Kidney capillary endothelial cell (primary cell): ENCODE results near the gene ATXN10.
"Not testable (repeated sequence)": the region's sequence is repeated elsewhere in the genome, so short reads cannot be mapped to it uniquely, and the experiment has no call there.

Source experiments
- DNase-seq: peaks from one replicate; pipeline ENCODE4 v3.0.0-alpha.2; 2018; ENCODE audit warnings: low spot score

ATXN10 gene, protein sequence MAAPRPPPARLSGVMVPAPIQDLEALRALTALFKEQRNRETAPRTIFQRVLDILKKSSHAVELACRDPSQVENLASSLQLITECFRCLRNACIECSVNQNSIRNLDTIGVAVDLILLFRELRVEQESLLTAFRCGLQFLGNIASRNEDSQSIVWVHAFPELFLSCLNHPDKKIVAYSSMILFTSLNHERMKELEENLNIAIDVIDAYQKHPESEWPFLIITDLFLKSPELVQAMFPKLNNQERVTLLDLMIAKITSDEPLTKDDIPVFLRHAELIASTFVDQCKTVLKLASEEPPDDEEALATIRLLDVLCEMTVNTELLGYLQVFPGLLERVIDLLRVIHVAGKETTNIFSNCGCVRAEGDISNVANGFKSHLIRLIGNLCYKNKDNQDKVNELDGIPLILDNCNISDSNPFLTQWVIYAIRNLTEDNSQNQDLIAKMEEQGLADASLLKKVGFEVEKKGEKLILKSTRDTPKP

DNA sequence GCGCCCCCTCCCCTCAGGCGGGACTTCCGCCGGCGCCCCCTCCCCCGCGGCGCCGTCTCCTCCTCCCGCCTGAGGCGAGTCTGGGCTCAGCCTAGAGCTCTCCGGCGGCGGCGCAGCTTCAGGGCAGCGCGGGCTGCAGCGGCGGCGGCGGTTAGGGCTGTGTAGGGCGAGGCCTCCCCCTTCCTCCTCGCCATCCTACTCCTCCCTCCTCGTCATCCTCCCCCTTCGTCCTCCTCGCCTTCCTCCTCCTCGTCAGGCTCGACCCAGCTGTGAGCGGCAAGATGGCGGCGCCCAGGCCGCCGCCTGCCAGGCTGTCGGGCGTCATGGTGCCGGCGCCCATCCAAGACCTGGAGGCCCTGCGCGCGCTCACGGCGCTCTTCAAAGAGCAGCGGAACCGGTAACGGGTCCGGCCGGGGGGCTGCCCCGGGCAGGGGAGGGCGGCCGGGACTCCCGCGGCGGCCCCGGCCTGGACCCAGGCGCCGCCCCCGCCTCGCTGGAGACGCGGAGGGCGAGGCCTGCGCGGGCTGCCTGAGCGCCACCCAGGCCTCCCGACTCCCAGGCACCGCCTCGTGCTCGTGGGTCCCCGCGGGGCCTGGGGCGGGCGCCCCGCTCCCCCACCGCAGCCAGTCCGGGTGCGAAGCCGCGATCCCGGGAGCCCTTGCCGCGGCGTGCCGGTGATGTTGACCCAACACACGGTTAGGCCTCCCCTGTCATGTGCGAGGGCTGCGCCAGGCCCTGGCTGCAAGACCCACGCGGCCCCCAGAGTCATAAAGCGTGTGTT is at the start of gene ATXN10:
TSS of gene ATXN10 (plus strand) at position 52 of the 781 bp plus-strand sequence. CDS start at position 282, 230 bp downstream.
- DNase-seq: peak; percentile 61

DNA sequence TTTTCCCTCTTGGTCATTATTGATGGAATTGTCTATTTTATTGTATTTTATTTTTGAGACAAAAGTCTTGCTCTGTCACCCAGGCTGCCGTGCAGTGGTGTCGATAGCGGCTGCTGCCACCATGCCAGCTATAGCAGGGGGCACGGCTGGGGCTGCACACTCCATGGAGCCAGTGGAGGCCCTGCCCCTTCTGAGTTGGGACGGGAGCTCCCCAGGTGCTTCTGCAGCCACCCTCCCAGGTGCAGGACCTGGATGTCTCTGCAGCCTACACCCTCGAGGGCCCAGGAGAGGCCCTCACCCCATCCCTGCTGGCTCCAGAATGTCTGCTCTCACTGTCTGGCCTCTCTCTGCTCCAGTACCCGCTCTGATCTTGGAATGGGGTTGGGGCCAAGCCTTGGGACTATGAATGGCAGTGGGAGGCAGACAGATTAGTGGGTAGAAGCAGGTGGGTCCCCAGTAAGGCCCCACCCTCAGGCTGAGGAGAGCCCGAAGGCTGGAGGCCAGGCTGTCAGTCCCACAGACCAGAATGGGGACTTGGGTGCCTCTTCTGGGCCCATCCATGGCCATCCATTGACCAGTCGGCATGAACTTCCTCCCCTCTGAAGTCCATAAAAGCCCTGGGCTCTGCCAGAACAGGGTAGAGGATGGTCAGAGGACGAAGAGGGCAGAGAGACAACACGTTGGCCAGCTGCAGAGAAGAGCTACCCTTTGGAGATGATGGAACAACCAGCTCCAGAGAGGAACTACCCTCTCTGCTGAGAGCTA is 49.6 kb upstream of the ATXN10 start:
- DNase-seq: no peak

DNA sequence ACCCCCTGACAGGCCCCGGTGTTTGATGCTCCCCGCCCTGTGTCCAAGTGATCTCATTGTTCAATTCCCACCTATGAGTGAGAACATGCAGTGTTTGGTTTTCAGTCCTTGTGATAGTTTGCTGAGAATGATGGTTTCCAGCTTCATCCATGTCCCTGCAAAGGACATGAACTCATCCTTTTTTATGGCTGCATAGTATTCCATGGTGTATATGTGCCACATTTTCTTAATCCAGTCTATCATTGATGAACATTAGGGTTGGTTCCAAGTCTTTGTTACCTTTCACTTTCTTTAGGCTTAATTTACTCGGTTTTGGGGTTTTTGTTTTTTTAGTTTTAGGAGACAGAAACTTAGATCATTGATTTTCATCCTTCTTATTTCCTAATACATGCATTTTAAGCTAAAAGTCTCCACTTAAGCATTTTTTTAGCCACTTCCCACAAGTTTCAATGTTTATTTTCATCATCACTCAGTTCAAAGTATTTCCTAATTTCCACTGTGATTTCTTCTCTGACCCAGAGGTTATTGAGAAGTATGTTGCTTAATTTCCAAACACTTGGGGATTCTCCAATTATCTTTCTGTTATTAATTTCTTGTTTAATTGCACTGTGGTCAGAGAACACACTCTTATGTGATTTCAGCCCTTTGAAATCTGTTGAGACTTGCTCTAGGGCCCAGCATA is 48.0 kb upstream of the ATXN10 start:
- not testable (repeated sequence) for DNase-seq

DNA sequence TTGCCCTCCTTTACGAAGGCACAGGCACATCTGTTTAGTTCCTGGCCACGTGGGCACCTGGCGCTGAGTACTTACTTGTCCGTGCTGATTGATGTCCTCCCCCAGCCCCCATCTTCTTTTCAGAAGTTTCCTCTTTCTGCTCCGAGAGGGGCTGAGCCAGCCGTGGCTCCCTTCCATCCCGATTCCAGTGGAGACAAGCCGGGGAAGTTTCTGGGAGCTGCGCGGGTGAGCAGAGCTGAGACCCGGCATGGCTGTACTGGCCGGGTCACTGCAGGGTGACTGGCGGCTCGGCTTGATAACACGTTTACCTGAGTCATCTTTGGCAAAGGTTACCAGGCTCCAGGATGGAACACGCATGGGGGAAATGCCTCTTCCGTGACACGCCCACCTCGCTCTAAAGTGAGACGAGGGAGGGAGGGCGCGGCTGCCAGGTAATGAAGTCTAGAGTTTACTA is 45.4 kb upstream of the ATXN10 start:
- DNase-seq: no peak

DNA sequence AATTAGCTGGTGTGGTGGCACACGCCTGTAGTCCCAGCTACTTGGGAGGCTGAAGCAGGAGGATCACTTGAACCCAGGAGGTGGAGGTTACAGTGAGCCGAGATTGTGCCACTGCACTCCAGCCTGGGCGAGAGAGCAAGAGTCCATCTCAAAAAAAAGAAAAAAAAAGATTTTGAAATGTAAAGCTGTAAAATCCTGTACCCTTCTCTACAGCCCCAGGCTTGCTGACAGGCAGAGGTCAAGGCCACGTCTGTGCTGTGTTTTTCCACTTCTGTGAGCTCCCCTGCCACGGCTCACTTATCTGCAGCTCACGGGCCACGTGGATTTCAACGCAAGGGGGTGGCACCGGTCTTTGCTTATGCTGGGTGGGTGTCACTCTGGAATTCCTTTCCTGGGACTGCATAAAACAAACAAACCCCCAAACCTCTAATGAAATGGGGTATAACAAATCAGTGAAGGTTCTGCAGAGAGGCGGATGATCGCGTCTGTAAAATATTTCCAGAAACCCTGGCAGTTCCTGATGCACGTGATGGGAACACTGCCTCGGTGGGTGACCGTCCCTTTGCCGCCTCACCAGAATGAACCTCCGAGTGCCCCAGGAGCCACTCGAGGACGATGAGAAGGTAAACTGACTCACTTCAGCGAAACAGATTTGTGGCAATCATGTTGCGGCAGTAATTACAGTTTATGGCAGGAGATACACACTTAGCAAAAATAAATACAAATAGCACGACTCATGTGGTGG is 44.0 kb upstream of the ATXN10 start:
- DNase-seq: no peak

DNA sequence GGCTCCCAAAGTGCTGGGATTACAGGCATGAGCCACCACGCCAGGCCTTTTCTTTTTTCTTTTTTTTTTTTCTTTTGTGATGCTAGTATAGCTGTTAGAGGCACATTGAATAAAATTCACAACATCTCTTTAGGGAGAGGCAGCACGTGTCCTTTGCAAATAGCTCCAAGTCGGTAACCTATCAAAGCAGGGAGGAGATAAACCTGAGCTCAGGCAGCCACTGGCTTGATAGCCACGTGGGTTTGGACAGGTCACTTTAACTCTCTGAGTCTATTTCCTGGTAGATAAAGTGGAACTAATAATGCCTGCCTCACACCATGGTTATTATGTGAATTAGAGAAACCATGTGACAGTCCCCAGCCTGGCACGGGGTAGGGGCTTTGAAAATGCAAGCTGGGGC is 43.1 kb upstream of the ATXN10 start:
- DNase-seq: no peak

DNA sequence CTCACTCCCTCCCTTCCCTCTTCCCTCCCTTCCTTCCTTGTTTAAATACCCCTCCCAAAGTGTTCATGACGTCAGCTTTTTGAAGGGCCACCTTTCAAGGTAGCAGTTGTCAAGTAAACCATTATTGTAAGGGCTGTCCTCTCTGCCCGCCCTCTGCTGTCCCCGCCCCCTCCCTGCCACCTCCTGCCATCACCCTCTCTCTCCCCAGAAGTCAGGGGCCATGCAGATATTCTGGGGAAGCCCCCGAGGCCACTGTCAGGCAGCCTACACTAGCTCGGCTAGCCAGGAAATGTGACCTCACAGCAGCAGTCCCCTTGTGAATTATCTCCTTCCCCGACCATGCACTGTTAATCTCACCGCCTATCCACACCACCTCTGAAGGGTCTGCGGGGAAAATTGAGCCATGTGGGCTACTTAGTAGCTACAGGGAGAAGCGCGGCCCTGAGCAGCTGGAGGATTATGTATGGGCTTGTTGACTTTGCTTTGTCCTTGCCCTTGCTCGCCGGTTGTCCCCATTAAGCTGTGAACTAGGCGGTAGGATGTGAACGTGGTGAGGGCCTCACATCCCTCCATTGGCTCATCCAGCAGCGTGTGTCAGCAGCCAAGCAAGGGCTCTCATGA is 42.1 kb upstream of the ATXN10 start:
- no peak for DNase-seq

DNA sequence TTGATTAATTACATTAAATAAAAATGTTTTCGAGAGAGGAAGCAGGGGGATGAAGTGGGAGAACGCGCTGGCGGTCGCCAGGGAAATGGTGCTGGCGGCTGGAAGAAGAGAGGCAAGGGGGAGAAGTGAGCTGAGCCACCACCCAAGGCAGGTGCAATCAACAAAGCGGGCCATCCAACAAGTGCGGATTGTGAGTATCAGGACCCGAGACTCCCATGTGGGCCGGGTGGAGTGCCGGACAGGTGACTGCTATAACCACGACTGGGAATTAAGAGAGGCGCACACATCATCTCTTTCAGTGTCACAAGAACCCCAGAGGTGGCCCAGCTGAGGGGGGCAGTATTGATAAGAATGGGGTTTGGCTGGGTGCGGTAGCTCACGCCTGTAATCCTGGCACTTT is 41.2 kb upstream of the ATXN10 start:
- no peak for DNase-seq

DNA sequence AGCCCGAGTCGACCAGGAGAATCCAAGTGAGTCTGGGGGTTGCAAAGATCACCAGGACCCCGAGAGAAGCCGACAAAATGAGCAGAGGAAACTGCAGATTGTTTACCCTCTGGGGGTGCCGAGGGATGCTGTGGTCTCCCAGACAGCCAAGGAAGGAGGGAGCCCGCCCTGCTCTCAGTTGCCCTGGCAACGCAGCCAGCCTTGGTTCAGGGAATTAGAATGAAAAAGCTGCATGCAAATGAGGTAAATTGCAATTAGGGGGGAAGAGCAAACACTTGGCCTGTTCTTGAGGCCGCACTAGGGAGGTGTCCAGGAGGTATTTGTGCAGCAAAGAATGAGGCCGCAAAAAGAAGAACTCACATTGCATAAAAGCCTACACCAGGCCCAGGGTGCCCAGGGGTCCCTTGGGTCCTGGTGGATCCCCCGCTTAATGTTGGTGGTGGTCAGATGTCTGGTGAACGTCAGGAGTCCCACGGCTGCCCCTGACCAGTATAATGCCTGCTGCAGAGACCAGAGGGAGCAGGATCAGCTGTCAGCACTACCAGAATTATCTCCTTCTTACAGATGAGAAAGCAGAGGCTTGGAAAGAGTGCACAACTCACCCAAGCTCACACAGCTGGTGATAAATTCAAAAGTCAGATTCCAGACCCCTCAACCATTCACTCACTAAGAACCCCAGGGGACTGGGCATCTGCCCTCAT is 40.3 kb upstream of the ATXN10 start:
- no peak for DNase-seq

DNA sequence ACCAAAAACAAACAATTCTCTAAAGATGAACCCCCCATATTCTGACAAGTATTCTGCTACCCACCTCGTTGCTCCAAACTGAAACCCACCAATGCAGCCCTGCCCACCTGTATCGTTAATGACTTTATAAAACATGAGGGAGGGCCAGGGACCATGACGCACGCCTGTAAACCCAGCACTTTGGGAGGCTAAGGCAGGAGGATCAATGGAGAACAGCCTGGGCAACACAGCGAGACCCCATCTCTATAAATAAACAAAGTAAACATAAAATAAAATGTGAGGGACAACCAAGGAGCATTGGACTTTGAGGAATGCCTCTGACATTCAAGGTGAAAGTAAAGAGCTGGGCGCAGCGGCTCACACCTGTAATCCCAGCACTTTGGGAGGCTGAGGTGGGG is 39.8 kb upstream of the ATXN10 start:
- no peak for DNase-seq

DNA sequence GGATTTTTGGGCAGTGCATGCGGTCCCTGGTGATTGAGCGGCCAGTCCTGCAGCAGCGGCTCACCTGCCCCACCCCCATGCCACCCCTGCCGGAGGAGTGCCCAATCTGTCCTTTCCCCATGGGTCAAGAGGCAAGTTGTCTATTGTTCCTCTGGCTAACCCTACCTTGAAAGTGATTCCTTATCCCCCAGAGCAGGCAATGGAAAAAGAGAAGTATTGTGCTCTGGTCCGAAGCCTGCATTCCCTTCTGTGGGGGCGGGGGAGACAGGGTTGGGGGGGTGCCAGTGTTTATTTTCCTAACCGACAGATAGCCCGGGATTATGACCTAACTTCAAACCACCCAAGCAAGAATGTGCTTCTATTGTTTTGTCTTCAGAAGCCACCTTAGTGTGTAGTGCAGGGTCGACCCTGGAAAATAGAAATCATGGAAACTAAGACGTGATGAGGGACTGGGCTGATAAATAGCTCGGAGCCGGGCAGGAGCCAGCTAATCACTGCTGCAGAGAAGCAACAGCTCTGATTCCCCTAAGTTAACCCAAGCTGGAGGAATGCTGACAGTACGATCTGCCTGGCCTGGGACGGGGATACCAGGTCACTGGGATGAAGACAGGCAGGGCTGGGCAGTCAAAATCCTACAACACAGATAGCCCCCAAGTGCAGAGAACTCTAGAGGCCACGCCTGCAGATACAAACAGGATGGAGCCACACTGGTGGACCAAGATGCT is 38.7 kb upstream of the ATXN10 start:
- no peak for DNase-seq

DNA sequence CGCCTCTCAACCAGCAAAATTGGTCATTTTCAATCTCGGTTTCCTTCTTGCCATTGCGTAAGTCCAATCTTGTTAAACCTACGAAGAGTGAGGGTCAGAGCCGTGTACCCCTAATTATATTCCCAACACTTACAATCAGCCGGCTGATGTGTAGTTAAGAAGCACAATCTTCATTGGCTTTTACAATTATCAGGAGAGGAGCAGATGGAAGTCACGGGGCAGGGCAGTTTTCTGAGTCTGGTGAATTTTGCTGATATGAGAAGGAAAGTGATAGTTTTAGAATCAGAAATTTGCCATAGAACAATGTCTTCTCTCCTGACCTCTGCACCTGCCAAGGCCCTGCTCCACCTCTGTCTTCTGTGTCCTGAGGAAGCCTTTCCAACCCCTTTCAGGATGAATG is 35.0 kb upstream of the ATXN10 start:
- no peak for DNase-seq

DNA sequence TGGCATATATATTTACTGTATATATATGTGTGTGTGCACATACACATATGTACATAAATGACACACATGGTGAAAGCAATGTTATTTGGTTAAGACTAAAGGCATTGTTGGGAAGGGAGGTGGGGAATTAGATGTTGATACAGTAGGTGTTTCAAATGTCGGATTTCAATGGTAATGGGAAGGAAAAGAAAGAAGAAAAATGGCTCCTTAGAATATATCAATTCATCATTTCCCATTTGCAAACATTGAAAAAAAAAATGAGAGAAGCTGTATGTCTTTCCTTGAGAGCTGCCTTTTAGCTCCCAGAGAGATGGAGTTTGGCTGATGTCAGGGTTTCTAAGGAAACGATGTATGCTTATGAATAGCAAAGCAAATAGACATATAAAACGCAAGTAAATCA is 33.4 kb upstream of the ATXN10 start:
- no peak for DNase-seq

DNA sequence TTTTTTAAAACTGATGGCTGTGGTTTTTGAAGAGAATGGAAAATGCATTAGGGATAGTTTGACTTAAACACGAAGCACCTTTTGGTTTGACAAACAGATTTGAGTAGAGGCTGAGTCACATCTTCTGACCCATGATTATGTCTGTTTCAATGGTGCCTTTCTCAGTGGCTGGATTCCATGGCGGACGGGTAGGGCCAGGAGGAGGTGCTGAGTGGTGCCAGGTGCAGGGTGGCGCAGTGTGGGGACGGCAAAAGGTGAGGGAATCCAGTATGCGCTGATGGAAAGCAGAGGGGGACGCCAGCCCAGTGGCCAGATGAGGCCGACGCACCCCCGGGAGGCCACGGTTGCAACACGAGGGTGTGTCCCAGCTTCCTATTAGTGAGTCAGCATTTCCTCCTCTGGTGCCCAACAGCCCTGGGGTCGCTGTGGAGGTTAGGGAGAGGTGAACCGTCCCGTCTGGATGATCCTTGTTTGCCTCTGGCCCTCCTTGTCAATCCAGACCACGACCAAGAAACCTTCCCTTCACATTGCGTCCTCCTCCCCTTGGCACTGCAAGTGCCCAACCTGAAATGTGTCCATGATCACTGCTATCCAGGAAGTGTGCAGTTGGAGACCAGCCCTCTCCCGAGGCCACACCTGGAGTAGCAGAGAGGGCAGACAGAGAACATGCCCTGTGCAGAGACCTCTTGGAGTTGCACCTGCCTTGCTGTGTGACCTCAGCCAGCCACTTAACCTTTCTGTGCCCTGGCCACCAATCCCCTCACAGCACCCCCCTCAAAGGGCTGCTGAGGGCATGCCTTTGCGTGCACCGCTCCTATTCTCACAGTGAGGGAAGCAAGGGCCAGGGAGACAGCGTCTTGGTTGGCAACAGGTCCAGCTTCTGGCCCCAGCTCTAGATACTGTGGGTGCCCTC is 32.5 kb upstream of the ATXN10 start:
- DNase-seq: peak; percentile 55

DNA sequence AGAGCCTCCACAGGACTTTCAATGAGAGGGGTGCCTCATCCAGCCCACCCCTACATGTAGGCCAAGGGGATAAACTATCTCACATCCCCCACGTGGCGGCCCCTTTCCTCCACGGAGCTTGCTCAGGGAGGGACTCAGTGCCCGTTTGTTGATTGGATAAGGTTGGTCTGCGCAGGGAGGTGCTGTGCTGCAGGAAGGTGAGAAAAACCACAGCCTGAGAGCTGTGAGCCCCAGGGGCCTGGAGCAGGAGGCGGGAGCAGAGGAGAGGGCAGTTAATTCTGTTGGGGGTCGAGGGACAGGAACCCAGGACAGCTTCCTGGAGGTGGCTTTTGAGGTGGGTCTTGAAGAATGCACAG is 31.9 kb upstream of the ATXN10 start:
- no peak for DNase-seq

DNA sequence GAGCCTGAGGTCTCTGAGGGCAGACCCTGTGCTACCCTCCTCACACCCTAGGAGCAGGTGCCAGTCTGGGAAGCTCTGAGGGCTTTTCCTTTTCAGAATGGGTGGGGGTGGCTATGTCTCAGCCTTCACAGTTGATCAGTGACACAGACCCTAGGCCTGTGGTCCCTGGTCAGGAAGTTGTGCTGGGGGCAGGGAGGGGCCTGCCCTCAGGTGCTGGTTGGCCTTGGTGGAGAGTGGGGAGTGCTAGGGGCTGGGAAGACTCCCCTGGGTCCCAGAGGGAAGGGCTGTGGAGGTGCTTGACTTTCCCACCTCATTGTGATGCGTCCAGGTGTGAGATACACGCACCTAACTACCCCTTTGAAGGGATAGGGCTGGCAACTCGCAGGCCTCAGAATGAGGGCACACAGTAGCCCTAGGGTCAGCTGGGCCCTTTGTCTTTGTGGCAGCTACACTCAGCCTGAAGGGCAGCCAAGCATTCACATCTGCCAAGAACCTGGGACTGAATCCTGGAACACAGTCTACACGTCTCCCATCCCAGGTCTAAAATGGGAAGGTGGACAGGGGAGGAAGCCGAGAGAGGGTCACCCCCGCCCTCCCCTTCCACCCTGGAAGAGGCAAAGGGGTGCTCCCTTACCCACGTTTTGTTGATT is 31.2 kb upstream of the ATXN10 start:
- DNase-seq: no peak

DNA sequence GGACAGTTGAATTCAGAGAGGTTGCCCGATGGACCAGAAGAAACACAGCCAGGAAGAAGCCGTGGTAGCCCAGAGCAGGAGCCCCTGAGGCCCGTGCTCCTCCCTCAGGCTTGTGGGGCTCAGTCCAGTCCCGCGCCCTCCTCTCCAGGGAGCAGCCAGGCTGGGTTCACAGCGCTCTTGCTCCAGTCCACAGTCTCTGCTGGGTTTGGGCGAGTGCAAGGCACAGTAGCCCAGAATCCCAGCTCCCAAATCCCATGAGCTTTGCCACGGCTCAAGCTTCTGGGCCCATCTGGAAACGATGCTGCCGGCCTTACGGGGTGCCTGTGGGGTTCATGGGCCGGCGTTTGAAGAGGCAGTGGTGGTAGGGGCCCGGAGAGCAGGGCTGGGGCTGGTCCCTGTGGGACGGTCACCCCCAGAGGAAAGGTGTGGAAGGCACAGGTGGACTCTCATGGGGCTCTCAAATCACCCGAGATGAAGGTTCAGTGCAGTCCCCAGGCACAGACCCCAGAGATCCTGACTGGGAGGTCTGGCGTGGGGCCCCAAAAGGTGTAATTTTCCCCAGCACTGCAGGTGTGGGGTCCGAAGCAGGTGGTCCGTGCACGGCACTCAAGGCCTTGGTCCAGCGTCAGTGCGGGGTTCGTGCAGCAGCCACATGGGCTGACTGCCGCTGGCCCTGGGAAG is 30.6 kb upstream of the ATXN10 start:
- no peak for DNase-seq
